ENCODE data around the gene ERAP2. TPM values are rescaled to one million over a fixed set of nuclear protein-coding genes. Genes with fewer than 3 reads are reported as not detected.
"Not testable (repeated sequence)": the region's sequence is repeated elsewhere in the genome, so short reads cannot be mapped to it uniquely, and the experiment has no call there.

Gene ERAP2
- polyA plus RNA-seq, 4 donors, result 3.6 to 19.5 (median 9.7) TPM

DNA sequence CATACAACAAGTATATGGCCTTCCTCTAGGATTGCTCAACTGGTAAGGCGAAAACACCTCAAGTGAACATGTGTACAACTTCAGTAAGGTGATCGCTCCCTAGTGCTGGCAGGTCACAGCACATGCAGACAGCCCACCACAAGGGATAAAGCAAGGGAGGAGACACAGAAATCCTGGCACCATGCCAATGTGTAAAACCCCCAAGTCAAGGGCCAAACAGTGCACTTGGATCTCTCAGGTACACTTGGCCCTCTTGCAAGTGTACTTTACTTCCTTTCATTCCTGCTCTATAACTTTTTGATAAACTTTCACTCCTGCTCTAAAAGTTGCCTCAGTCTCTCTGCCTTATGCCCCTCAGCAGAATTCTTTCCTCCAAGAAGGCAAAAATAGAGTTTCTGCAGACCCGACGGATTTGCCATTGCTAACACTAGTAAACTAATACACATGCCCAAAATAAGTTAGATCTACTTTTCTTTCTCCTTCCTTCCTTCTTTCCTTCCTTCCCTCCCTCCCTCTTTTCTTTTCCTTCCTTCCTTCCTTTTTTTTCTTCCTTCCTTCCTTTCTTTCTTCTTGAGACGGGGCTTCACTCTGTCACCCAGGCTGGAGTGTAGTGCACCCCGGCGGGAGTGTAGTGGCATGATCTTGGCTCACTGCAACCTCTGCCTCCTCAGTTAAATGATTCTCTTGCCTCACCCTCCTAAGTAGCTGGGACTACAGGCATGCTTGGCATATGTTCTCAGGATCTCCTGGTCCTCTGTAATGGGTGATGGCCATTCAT is 52.8 kb downstream of the ERAP2 start:
- DNase-seq (ENCODE audit: low read depth in 4 of 4, low spot score in 3 of 4), result no peak

- no peak for DNase-seq (ENCODE audit: low read depth in 4 of 4, low spot score in 3 of 4)
Measured at GRCh38 chr5:96930058-96930457, 53.8 kb downstream of the ERAP2 start.

GRCh38 chr5:96930589-96930988 is 54.3 kb downstream of the ERAP2 start:
- DNase-seq (ENCODE audit: low read depth in 4 of 4, low spot score in 3 of 4), result no peak

- DNase-seq (ENCODE audit: low read depth in 4 of 4, low spot score in 3 of 4), result not testable (repeated sequence)
Measured at GRCh38 chr5:96931037-96931436, 54.7 kb downstream of the ERAP2 start.

DNA sequence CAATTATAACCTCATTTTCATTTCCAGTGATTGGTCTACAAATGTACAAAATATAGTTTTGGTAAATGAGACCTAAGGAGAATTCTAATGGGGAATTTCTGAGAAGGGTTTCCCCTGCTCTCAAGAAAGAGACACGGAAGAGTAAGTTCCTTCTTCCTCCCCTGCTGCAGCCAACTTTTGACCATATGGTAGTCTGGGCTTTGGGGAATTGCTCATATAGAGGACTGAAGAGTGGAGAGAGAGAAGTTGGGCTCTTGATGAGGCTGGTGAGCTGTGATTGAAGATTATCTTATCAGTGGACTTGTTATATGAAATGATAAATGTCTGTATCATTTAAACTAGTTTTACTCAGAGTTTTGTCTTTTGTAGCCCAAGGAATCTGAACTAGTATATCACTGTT is 55.3 kb downstream of the ERAP2 start:
- DNase-seq (ENCODE audit: low read depth in 4 of 4, low spot score in 3 of 4), result no peak

DNA sequence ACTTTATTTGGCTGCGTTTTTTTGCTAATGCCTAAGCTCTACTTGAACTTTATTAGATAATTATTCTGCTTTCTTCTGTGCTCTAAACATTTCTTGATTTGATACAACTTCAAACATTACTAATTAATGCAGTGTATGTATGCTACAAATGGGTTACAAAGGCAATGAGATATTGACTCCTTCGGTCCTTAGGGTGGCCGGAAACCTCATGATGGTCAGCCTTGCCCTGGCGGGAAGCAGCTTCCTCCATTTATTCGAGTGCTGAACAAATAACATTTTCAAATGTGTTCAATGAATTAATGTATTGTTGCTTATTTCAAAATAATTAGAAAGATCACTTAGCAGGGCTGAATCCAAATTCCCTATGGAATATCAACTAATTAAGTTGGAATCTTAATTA is 55.7 kb downstream of the ERAP2 start:
- DNase-seq (ENCODE audit: low read depth in 4 of 4, low spot score in 3 of 4), result no peak

DNA sequence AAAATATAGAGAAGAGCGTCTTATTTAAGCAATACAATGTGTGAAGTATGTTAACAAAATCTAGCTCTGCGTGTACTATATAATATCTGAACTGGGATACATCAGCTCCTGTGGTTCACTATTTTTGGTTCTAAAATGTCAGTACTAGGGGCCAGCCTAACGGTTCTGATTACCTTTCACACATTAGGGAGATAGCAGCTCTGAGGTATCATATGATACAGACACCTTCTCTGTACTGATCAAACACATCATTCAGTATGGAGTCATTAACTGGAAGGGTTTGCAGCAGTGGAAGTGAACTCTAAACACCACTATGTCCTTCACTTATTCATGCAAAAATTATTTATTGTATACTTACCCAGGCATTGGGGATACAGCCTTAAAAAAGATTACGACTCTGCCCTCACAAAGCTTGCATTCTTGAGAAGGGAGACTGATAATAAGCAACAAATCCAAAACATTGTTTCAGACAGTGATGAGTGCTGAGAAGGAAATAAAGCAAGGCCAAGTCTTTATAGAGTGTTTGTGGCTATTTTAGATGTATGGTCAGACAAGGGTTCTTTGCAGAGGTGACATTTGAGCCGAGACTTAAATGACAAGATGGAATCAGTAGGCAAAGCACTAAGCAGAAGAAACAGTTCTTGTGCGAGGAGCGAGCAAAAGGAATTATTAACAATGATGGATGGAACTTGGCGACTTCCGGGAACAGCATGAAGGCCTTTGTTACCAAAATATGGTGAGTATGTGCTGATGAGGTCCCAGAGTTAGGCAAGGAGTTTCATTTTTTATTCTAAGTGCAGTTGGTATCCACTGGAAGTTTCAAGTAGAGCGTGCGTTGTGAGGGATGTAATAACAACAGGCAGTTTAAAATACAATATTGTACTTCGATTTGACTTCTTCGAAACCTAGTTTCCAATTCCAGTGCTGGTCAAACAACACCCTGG is 57.7 kb downstream of the ERAP2 start:
- peak in 1 of 4 donors; percentile 33 for DNase-seq (ENCODE audit: low read depth in 4 of 4, low spot score in 3 of 4)

- peak; percentile 80 to 85 (median 83) for DNase-seq (ENCODE audit: low read depth in 4 of 4, low spot score in 3 of 4)
Measured at GRCh38 chr5:96934708-96935558, 58.6 kb downstream of the ERAP2 start.

DNA sequence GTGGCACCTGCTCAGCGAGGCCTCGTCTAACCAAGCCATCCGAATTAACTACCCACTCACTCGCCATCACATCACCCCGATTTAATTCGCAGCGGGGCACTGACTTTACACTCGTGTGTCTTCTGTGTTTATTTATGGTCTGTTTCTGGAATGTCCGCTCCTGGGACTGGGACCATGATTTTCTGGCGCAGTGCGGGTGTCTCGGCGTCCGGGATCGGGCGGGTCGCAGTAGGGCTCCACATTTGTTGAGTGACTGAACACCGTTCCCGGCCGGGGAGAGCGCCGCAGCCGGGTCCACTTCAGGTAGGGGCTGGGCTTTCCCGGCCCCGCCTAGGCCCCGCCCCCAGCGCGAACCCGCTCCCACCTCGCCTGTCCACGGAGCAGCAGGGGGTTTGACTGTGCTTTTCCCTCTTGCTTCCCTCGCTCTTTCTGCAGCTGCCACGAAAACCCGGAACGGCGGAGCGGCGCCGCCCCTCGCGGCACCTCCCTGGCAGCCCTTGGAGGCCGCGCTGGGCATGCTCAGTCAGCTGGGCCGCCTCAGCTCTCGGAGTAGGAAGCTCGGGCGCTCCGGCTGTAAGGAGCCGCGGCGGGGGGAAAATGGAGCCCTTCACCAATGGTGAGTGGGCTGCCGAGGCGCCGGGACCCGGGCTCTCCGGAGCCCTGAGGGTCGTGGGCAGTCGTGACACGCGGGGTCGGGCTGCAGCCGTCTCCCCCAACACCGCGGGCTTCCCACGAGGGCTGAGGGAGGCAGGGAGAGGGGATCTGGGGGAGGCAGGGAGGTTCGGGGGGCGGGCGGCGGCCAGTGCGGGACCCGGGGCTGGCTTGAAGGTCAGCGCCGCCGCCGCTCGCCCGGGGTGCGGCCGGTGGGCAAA is 59.5 kb downstream of the ERAP2 start, which contains the start of gene LNPEP:
LNPEP (plus strand) TSS at position 522 of the 872 bp plus-strand sequence; CDS start at position 598, 76 bp downstream.
- peak; percentile 81 to 89 (median 88) for DNase-seq (ENCODE audit: low read depth in 4 of 4, low spot score in 3 of 4)

DNA sequence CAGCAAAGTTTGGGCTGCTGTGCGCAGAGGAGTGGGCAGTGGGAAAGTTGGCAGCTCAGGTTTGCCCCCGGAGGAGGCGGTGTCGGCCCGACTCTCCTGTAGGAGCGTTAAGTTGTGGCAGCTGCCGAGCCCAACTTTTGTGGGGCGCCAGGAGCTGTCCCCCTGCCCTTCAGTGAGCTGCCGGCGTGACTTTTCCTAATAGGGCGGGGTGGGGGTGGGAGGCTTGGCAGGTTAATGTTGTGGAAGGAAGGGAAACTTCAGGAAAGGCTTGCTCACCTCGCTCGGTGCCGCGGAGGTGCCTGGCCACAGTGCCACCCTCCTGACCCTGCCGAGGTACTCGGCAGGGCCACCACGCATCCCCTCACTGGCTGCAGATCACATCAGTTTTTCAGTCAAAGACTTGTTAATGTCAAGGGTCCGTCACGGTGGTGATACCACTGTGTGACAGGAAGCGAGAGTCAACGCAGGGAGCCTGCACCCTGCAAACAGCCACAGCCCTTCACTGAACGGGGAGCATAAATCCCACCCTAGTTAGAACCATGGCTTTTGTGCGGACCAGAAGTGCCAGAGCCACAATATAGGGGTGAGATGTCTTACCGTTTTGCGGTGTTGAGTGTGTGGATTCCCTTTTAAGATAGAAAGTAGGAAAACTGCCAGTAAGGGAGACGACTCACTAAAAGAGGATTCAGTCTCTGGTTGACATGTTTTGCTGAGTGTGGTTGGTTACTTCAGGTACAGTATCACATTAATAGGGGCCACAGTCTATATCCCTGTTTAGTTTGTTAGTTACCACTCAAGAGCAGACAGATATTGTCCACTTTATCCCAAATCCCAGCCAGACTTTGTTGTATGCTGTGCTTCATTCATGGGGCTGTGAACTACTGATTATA is 60.4 kb downstream of the ERAP2 start:
- DNase-seq (ENCODE audit: low read depth in 4 of 4, low spot score in 3 of 4), result peak; percentile 5 to 26 (median 20)

GRCh38 chr5:96940586-96940985 is 64.3 kb downstream of the ERAP2 start:
- DNase-seq (ENCODE audit: low read depth in 4 of 4, low spot score in 3 of 4), result no peak

DNA sequence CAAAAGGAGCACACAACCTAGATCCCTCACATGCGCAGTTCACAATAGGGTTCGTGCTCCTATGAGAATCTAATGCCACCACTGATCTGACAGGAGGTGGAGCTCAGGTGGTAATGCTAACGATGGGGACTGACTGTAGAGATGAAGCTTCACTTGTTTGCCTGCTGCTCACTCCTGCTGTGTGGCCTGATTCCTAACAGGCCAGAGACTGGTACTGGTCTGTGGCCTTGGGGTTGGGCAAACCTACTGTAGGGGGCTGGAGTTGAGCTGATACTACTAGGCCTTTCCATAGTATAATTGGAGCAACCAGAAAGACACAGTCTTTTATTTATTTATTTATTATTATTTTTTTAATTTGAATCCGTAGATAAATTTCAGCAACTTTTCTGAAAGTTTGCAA is 64.8 kb downstream of the ERAP2 start:
- DNase-seq (ENCODE audit: low read depth in 4 of 4, low spot score in 3 of 4), result no peak

DNA sequence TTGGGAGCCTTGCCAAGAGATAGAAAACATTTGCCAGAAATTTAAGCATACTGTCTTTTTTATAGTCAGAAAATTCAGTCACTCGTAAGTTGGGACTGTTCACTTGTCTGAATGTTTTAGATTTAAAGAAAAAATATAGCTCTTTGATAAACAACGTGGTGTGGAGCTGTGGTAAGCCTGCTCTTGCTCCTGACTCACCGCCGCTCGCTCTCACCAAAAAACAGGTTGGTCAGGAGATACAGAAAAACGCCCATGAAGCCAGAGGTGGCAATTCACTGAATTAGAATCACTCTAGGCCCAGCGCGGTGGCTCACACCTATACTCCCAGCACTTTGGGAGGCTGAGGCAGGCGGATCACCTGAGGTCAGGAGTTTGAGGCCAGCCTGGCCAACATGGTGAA is 65.8 kb downstream of the ERAP2 start:
- no peak for DNase-seq (ENCODE audit: low read depth in 4 of 4, low spot score in 3 of 4)

GRCh38 chr5:96942911-96943310 is 66.6 kb downstream of the ERAP2 start:
- DNase-seq (ENCODE audit: low read depth in 4 of 4, low spot score in 3 of 4), result no peak

DNA sequence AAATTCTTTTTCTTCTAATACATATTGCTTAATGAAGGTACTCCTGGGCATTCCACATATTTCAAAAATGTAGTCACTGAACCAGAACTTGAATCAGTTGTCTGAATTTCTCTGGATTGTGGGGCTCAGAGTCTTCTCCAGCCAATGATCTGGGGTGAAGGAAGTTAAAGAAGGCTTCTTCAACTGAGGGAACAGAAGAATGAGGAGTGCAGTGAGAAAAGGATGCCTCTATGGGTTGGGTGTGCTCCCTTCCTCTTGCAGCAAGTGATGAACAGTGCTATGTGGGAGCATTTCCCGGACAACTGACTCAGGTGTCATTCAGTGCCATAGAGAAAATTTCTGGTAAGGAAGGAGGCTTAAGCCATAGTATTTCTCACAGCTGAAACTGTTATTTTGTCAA is 67.5 kb downstream of the ERAP2 start:
- no peak for DNase-seq (ENCODE audit: low read depth in 4 of 4, low spot score in 3 of 4)

- no peak for DNase-seq (ENCODE audit: low read depth in 4 of 4, low spot score in 3 of 4)
Measured at GRCh38 chr5:96945144-96945897, 69.0 kb downstream of the ERAP2 start.

DNA sequence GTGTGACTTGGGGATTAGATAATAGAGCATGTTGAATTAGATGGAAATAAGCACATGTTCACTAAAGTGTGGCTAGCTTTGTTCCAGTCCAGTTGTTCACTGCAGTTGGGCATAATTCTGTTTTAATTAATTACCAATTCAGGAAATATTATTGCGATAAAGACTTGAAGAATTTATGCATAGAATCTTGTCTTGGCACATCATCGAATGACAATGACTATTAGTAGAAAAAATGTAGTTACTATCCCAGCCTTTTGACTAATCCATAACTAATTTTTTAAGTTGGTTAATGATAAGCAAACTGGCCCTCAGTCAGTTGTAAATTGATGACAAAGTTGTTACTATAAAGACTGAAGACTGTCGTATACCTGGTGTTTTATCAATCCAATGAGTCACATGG is 70.1 kb downstream of the ERAP2 start:
- DNase-seq (ENCODE audit: low read depth in 4 of 4, low spot score in 3 of 4), result no peak
